Hematopoietic multipotent progenitor cell treated with erythropoietin and hydrocortisone succinate and interleukin-3 and kit ligand, for 8 days (in vitro differentiated cells): Measurements from ENCODE around the gene DIP2C.
"Not testable (repeated sequence)": the region's sequence is repeated elsewhere in the genome, so short reads cannot be mapped to it uniquely, and the experiment has no call there.

Source experiments
- DNase-seq: peaks from one replicate; pipeline ENCODE4 v3.0.0-alpha.2; 2015

The DIP2C gene

GRCh38 chr10:488081-488932 is 201.2 kb downstream of the DIP2C start:
- DNase-seq: no peak

GRCh38 chr10:486666-487322 is 202.7 kb downstream of the DIP2C start:
- no peak for DNase-seq

GRCh38 chr10:486206-486605 is 203.3 kb downstream of the DIP2C start:
- no peak for DNase-seq

- no peak for DNase-seq
These were observed 203.7 kb downstream of the DIP2C start for GRCh38 chr10:485776-486175.

- no peak for DNase-seq
These were observed 204.4 kb downstream of the DIP2C start for GRCh38 chr10:484925-485661.

GRCh38 chr10:484441-484924 is 205.0 kb downstream of the DIP2C start:
- no peak for DNase-seq

- DNase-seq: no peak
These were observed 206.2 kb downstream of the DIP2C start for GRCh38 chr10:483261-483660.

- no peak for DNase-seq
These were observed 206.6 kb downstream of the DIP2C start for GRCh38 chr10:482848-483247.

GRCh38 chr10:482051-482501 is 207.4 kb downstream of the DIP2C start:
- no peak for DNase-seq

GRCh38 chr10:481628-482027 is 207.8 kb downstream of the DIP2C start:
- no peak for DNase-seq

- peak; percentile 34 for DNase-seq
These were observed 208.4 kb downstream of the DIP2C start for GRCh38 chr10:480928-481552.

- no peak for DNase-seq
These were observed 209.0 kb downstream of the DIP2C start for GRCh38 chr10:480498-480927.

- DNase-seq: not testable (repeated sequence)
These were observed 209.6 kb downstream of the DIP2C start for GRCh38 chr10:479706-480497.

GRCh38 chr10:478471-479245 is 210.8 kb downstream of the DIP2C start:
- DNase-seq: no peak

GRCh38 chr10:477620-478019 is 211.8 kb downstream of the DIP2C start:
- DNase-seq: no peak

- DNase-seq: no peak
These were observed 213.1 kb downstream of the DIP2C start for GRCh38 chr10:476455-476780.

- no peak for DNase-seq
These were observed 213.6 kb downstream of the DIP2C start for GRCh38 chr10:475709-476454.

GRCh38 chr10:474946-475345 is 214.5 kb downstream of the DIP2C start:
- no peak for DNase-seq

GRCh38 chr10:474406-474805 is 215.1 kb downstream of the DIP2C start:
- DNase-seq: no peak

- no peak for DNase-seq
These were observed 217.1 kb downstream of the DIP2C start for GRCh38 chr10:472241-472910.
